Cardiac septum (tissue), 1 donor: ENCODE measurements around the gene PCYT1A. TPM values are rescaled to one million over a fixed set of nuclear protein-coding genes. Genes with fewer than 3 reads are reported as not detected.
"Not testable (repeated sequence)": the region's sequence is repeated elsewhere in the genome, so short reads cannot be mapped to it uniquely, and the experiment has no call there.

ENCODE experiments used
- DNase-seq: peaks from one replicate; pipeline ENCODE4 v3.0.0-alpha.2; 2020; ENCODE audit warnings: low spot score
- intact Hi-C: fragments of 100-400 bp; cut with DNase I; formaldehyde crosslinking; loops from one replicate; pipeline ENCODE4 v1.14.0; 2022
- total RNA-seq: library from RNA; stranded (reverse); fragmentation: NEBNext Ultra II Directional; extraction: Animal tissue kit (Norgen Biotek cat#: 25700); gene quantifications from one replicate; pipeline ENCODE4 v1.2.1, GENCODE V29; 2021
- donor health status: DM: no; HTN: no; CAD: no.

The PCYT1A gene
- total RNA-seq, 1 donor from 2014 or later, result 116 TPM

DNA sequence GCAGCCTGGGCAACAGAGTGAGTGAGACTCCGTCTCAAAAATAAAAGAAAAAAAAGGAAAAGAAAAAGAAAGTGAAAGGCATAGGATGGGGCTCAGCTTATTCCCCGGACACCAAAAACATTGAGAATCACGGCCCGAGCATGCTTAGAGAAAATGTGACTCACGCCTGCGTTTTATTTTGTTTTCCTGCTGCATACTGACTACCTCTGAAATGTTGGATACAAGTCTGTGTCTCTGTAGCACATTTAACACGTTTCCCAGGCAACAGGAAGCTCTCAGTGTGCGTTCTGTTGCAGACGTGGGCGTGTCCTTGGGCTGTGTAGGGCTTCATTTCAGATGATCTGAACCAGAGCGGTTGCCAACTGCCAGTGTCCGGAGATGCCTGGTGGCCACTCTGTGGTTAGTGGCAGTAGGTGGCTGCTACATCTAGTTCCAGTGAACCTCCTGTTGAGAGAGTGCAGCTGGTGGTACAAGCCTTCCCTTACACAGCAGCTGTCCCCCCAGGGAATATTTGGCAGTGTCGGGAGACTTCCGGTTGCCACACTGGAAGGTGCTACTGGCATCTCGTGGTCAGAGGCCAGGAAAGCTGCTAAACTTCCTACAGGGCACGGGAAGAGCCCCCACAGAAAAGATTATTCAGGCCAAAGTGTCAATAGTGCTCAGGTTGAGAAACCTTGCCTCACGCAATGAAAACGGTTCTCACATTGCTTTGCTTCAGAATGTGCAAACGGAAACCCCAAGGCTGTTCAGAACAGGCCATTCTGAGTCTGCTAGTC, 68.1 kb downstream of the PCYT1A start:
- DNase-seq, result no peak
- intact Hi-C loops, result no loop called here

- DNase-seq, result no peak
- intact Hi-C loops, result no loop called here
Measured at GRCh38 chr3:196218155-196218712, 69.3 kb downstream of the PCYT1A start.

DNA sequence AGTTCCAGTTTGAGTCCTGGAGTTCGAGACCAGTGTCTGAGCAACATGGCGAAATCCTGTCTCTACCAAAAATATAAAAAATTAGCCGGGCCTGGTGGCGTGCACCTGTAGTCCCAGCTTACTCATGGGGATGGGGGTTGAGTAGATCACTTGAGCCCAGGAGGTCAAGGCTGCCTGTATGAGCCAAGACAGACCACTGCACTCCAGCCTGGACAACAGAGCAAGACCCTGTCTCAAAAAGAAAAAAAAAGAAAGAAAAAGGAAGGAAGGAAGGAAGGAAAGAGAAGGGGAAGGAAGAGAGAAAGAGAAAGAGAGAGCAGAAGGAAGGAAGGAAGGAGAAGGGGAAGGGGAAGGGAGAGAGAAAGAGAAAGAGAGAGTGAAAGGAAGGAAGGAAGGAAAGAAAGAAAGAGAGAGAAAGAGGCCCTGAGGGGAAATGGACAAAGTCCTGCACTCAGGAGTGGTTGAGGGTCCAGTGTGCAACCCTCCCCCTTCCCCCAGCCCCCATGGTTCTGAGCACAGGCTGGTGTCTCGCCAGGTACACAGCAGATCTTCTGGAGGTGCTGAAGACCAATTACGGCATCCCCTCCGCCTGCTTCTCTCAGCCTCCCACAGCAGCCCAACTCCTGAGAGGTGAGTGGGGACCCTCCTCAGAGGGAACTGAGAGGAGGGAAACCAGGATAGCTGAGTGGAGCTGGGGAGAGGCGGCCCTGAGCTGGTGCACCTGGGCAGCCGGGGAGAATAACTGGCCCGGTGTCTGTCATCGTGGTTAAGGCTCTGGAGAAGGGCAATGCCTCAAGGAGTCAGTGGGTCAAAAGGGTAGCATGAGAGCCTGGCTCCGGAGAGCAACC, 70.0 kb downstream of the PCYT1A start:
- no peak for DNase-seq
- intact Hi-C loops, result no loop called here

- no peak for DNase-seq
- intact Hi-C loops, result no loop called here
Measured at GRCh38 chr3:196216681-196217211, 70.8 kb downstream of the PCYT1A start.

- DNase-seq, result no peak
- intact Hi-C loops, result no loop called here
Measured at GRCh38 chr3:196216089-196216564, 71.4 kb downstream of the PCYT1A start, which contains the start of gene SLC51A. TSS of gene SLC51A (plus strand) at chr3:196216534. CDS start at chr3:196216713, 179 bp downstream.

GRCh38 chr3:196215493-196216020, 72.0 kb downstream of the PCYT1A start:
- intact Hi-C loops, result no loop called here
- no peak for DNase-seq

- DNase-seq, result no peak
- intact Hi-C loops, result no loop called here
Measured at GRCh38 chr3:196214783-196215441, 72.6 kb downstream of the PCYT1A start.

DNA sequence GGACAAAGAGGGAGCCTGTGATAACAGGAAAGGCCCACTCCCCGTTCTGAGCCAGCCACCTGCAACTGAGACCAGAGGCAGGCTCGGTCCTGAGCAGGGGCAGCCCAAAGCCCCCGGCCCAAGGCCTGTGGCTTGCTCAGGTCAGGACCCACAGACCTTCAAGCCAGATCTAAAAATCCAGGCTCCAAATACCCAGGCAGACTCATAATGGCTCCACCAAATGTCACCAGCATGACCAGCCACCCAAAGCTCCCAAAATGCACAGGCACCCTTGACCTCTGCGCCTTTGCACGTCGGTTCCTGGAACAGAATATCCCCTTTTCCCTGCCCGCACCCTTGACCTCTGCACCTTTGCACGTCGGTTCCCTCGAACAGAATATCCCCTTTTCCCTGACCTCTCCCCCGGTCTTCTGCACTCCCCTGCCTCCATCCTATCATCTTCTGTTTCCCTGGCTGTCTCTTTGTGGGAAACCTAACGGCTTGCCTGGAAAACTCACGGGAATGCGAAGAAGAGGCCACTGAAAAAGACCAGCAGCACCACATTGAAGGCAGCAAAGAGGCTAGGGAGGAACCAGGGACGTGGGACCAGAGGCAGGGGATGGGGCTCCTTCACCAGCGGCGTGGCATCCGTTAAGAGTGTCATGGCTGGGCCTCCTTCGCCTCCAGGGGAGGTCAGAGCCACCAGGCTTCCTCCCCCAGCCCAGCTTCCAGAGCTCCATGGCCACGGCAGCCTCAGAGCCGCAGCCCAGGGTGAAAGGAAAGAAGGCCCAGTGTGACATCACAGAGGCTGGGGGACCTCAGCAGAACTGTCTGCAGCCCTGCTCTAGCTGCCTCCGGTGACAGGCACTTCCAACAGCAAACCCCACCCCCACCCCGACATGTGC, 76.6 kb downstream of the PCYT1A start, which contains the start of gene ZDHHC19:
Gene ZDHHC19, minus strand, starts transcription at position 728 of the 884 bp plus-strand sequence. Its CDS starts 85 bp downstream, at position 643.
- intact Hi-C loops, result no loop called here
- no peak for DNase-seq

GRCh38 chr3:196209944-196210672, 77.4 kb downstream of the PCYT1A start:
- DNase-seq, intact Hi-C loops: not testable (repeated sequence)

GRCh38 chr3:196208942-196209695, 78.4 kb downstream of the PCYT1A start:
- no peak for DNase-seq
- intact Hi-C loops, result no loop called here

- peak; percentile 85 for DNase-seq
- intact Hi-C loops, result no loop called here
Measured at GRCh38 chr3:196207833-196208607, 79.5 kb downstream of the PCYT1A start.

GRCh38 chr3:196207159-196207832, 80.2 kb downstream of the PCYT1A start:
- intact Hi-C loops, result no loop called here
- DNase-seq, result no peak

- DNase-seq, intact Hi-C loops: not testable (repeated sequence)
Measured at GRCh38 chr3:196205442-196206205, 81.9 kb downstream of the PCYT1A start.

DNA sequence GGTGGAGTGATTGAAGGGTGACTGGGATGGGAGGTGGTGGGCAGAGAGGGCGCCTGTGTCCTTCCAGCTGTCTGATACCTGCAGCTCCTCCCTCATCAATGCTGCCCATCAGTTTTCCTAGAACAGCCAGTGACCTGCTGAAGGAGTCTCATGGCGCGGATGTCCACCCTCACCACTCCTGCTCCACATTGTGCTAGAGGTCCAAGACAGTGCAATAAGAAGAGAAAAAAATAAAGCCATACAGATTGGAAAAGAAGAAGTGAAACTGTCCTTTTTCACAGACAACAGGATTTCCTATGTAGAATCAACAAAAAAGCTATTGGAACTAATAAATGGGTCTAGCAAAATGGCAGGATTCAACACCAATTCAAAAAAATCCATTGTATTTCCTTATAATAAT, 83.7 kb downstream of the PCYT1A start:
- intact Hi-C loops, result no loop called here
- no peak for DNase-seq

GRCh38 chr3:196202516-196202970, 85.0 kb downstream of the PCYT1A start:
- no peak for DNase-seq
- intact Hi-C loops, result no loop called here
